ENCODE results near the gene NEAT1. TPM values are rescaled to one million over a fixed set of nuclear protein-coding genes. Genes with fewer than 3 reads are reported as not detected.
A peak's percentile ranks its signal among the peaks of the same experiment; 100 is the strongest.

The NEAT1 gene
- total RNA-seq, 4 donors from 2014 or later, result 370 to 782 (median 680) TPM

- 67 to 78% methylated on average over 2 of the region's 2 CpGs for WGBS, 2 donors (ENCODE audit: low coverage in 1 of 2)
- Histone ChIP-seq H3K4me3 (peak overlapping the region in 3 of 4 donors; percentile 2 to 81 (median 74)), H3K4me1 (peaks cover 39 to 63% (median 58%) of the 10 kb centered on the region in 4 donors), H3K27me3 (no peaks in the 10 kb centered on the region), H3K27ac (peak overlapping the region; percentile 100), H3K9me3 (no peaks in the 10 kb centered on the region), H3K36me3 (peaks cover 0 to 11% (median 0%) of the 10 kb centered on the region in 4 donors)
- intact Hi-C loops (cut with DNase I; ENCODE audit: low total_unique reads) (loop anchor here (5.0 kb wide), 1 partner anchor 77 kb away; the partner anchor contains the start of gene MALAT1), in situ Hi-C loops (cut with MboI; ENCODE audit: low pct_ligation_motif_present in 1 of 4, low pct_unique_long_range_greater_than_20kb in 1 of 4, low sequenced_read_pairs in 3 of 4) (loop anchor here in 2 of 4 donors (10.0 kb wide), 1 partner anchor 84 kb away; no protein-coding TSS in a partner anchor)
- TF ChIP-seq POLR2AphosphoS5 (IDR thresholded peaks at IDR 0.05), result no peak
- peak in 1 of 5 experiments; percentile 8 for TF ChIP-seq CTCF (IDR thresholded peaks at IDR 0.05)
- DNase-seq, result peak; percentile 10
Observed at GRCh38 chr11:65420506-65420905, 2.1 kb upstream of the NEAT1 start.

GRCh38 chr11:65420979-65421793 lies 1.4 kb upstream of the NEAT1 start:
- WGBS, 2 donors (ENCODE audit: low coverage in 1 of 2), result 0 to 1% methylated on average over 4 to 15 of the region's 15 CpGs
- Histone ChIP-seq H3K4me3 (peak overlapping the region; percentile 73 to 81 (median 75)), H3K27me3 (no peaks in the 10 kb centered on the region), H3K27ac (peak overlapping the region; percentile 100), H3K4me1 (peaks cover 34 to 57% (median 52%) of the 10 kb centered on the region in 4 donors), H3K9me3 (no peaks in the 10 kb centered on the region), H3K36me3 (peaks cover 0 to 14% (median 0%) of the 10 kb centered on the region in 4 donors)
- in situ Hi-C loops (cut with MboI; ENCODE audit: low pct_ligation_motif_present in 1 of 4, low pct_unique_long_range_greater_than_20kb in 1 of 4, low sequenced_read_pairs in 3 of 4) (loop anchor here in 2 of 4 donors (10.0 kb wide), 1 partner anchor 84 kb away; no protein-coding TSS in a partner anchor), intact Hi-C loops (cut with DNase I; ENCODE audit: low total_unique reads) (loop anchor here (5.0 kb wide), 1 partner anchor 76 kb away; the partner anchor contains the start of gene MALAT1)
- peak; percentile 94 for DNase-seq
- TF ChIP-seq EP300 (IDR thresholded peaks at IDR 0.05; ENCODE audit: low read depth) (peak; percentile 99), POLR2AphosphoS5 (IDR thresholded peaks at IDR 0.05) (peak; percentile 98 to 99 (median 99)), POLR2A (IDR thresholded peaks at IDR 0.05) (peak; percentile 79), CTCF (IDR thresholded peaks at IDR 0.05) (no peak)

DNA sequence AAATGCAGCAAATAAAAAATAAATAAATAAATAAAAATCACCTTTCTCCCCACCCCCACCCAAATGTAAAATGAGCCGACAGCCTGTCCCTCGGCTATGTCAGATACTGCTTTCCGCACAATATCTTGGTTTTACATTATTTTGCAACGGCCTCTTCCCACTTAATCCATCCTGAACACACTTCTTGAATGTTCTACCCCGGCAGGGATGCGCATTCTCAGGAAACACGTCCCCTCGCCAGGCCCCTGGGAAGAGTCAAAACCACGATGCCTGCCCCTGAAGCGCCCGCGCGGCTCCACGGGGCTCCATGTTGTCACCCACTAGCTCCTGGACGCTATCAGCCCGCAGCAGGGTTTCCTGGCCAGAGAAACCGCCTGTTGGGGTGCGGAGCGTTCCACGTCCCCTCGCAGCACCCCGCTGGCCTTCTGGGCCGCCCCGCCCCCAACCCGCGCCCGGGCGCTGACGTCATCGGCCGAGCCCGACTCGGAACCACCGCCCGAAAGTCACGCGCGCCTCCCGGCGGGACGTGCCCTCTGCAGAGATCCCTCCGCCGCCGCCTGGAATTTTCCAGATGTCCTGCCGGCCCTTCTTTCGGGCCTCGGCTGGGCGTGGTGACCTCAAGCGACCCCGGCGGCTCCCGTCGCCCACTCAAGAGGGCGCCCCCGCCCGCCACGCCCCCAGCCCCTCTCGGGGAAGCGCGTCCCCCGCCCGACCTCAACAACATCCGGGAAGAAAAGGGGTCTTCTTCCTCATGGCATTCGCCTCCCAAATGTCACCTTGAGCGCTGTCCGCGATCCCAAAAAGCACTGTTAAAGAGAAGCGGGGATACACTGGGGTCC lies 585 bp upstream of the NEAT1 start:
- in situ Hi-C loops (cut with MboI; ENCODE audit: low pct_ligation_motif_present in 1 of 4, low pct_unique_long_range_greater_than_20kb in 1 of 4, low sequenced_read_pairs in 3 of 4) (loop anchor here in 2 of 4 donors (10.0 kb wide), 1 partner anchor 83 kb away; no protein-coding TSS in a partner anchor), intact Hi-C loops (cut with DNase I; ENCODE audit: low total_unique reads) (loop anchor here (5.0 kb wide), 1 partner anchor 75 kb away; the partner anchor contains the start of gene MALAT1)
- TF ChIP-seq CTCF (IDR thresholded peaks at IDR 0.05) (no peak), POLR2AphosphoS5 (IDR thresholded peaks at IDR 0.05) (peak; percentile 96 to 98 (median 96)), EP300 (IDR thresholded peaks at IDR 0.05; ENCODE audit: low read depth) (peak; percentile 99)
- H3K36me3 ChIP-seq, result peaks cover 0 to 14% (median 0%) of the 10 kb centered on the region in 4 donors
- peaks cover 28 to 56% (median 47%) of the 10 kb centered on the region in 4 donors for H3K4me1 ChIP-seq
- 0% methylated on average over 6 to 59 of the region's 68 CpGs for WGBS, 2 donors (ENCODE audit: low coverage in 1 of 2)
- H3K27me3 ChIP-seq, result no peaks in the 10 kb centered on the region
- H3K9me3 ChIP-seq, result no peaks in the 10 kb centered on the region
- DNase-seq, result peak; percentile 99
- peak overlapping the region; percentile 100 for H3K27ac ChIP-seq
- peak overlapping the region; percentile 73 to 90 (median 78) for H3K4me3 ChIP-seq
